H1 (cell line): Measurements from ENCODE around the gene BANF1. TPM values are rescaled to one million over a fixed set of nuclear protein-coding genes. Genes with fewer than 3 reads are reported as not detected.

ENCODE experiments used
- CTCF ChIA-PET: fragments of 300-600 bp; sonication (Branson Sonifier 250); formaldehyde crosslinking; loops from one replicate; lab custom pipeline; 2021; ENCODE audit not compliant: partially characterized antibody; lab: Charles Lee
- POLR2A ChIA-PET: fragments of 300-600 bp; sonication (Branson Sonifier 250); formaldehyde crosslinking; loops from one replicate; lab custom pipeline; 2021; ENCODE audit warnings: inconsistent platforms; ENCODE audit not compliant: partially characterized antibody; lab: Charles Lee
- DNase-seq, 2 experiments: peaks; one replicate each; pipeline versions ENCODE4 v3.0.0 to v3.0.0-alpha.2; 2010 to 2022; ENCODE audit warnings: low spot score in 2 of 2, low read depth in 1 of 2, mixed read lengths in 1 of 2
- FAIRE-seq: peaks from 2 replicates; lab custom pipeline; 2011; peaks lifted over from hg19 to GRCh38; lab: Jason Lieb, UNC
- H2AFZ ChIP-seq: 2 replicates; pipeline ENCODE4 v1.8.1; 2012; ENCODE audit warnings: low read length, inconsistent platforms
- H2AK5ac ChIP-seq: 2 replicates; pipeline ENCODE4 v1.6.1; 2013; ENCODE audit warnings: low read depth, low read length
- H2BK120ac ChIP-seq: replicated peaks from 2 replicates; pipeline ENCODE3; 2013; ENCODE audit warnings: low read depth, low read length, inconsistent platforms
- H2BK12ac ChIP-seq: 2 replicates; pipeline ENCODE4 v1.6.1; 2013; ENCODE audit warnings: low read depth, low read length
- H2BK15ac ChIP-seq: 2 replicates; pipeline ENCODE4 v1.6.1; 2013; ENCODE audit warnings: low read length
- H2BK20ac ChIP-seq: 2 replicates; pipeline ENCODE4 v1.6.1; 2013; ENCODE audit warnings: low read length
- H2BK5ac ChIP-seq: 2 replicates; pipeline ENCODE4 v1.6.1; 2013; ENCODE audit warnings: low read depth, low read length
- H3K14ac ChIP-seq: 2 replicates; pipeline ENCODE4 v1.6.1; 2013; ENCODE audit warnings: inconsistent platforms; ENCODE audit not compliant: insufficient read length
- H3K18ac ChIP-seq: 2 replicates; pipeline ENCODE4 v1.6.1; 2013; ENCODE audit warnings: low read length; ENCODE audit errors: extremely low read depth
- H3K23ac ChIP-seq: 2 replicates; pipeline ENCODE4 v1.6.1; 2013; ENCODE audit warnings: inconsistent platforms; ENCODE audit not compliant: insufficient read length
- H3K23me2 ChIP-seq: 2 replicates; pipeline ENCODE4 v1.6.1; 2013; ENCODE audit warnings: low read depth, low read length
- H3K27ac ChIP-seq: 2 replicates; pipeline ENCODE4 v1.6.1; 2011; ENCODE audit warnings: low read depth, low read length, inconsistent platforms
- H3K27me3 ChIP-seq, 4 experiments: replicated peaks in 1 of 4; 1 replicate in 1 of 4; 2 replicates in 3 of 4; pipeline versions ENCODE4 v1.6.1 to v1.8.1; 2011 to 2013; ENCODE audit warnings: low read length in 3 of 4, mild to moderate bottlenecking in 3 of 4, inconsistent platforms in 2 of 4, mixed read lengths in 2 of 4, moderate library complexity in 1 of 4; ENCODE audit not compliant: control insufficient read depth in 3 of 4, insufficient read depth in 3 of 4; ENCODE audit errors: extremely low read depth in 1 of 4
- H3K36me3 ChIP-seq, 4 experiments: 2 replicates each; pipeline versions ENCODE4 v1.6.1 to v1.8.1; 2011 to 2013; ENCODE audit warnings: mild to moderate bottlenecking in 4 of 4, low read length in 3 of 4, moderate library complexity in 2 of 4, control low read depth in 1 of 4, inconsistent platforms in 1 of 4; ENCODE audit not compliant: insufficient read depth in 4 of 4, control insufficient read depth in 2 of 4
- H3K4ac ChIP-seq: replicated peaks from 2 replicates; pipeline ENCODE3; 2013; ENCODE audit warnings: low read length, low read depth, mixed read lengths, inconsistent platforms; ENCODE audit not compliant: insufficient read length
- H3K4me1 ChIP-seq, 4 experiments: replicated peaks in 1 of 4; 1 replicate in 1 of 4; 2 replicates in 3 of 4; pipeline versions ENCODE4 v1.6.1 to v1.8.1; 2011 to 2013; ENCODE audit warnings: low read length in 3 of 4, inconsistent platforms in 2 of 4, mixed read lengths in 1 of 4; ENCODE audit not compliant: insufficient read depth in 4 of 4, control insufficient read depth in 3 of 4
- H3K4me2 ChIP-seq, 2 experiments: 2 replicates each; pipeline versions ENCODE4 v1.6.1 to v1.8.1; 2011 to 2013; ENCODE audit warnings: low read depth in 2 of 2, low read length in 2 of 2, control low read depth in 1 of 2, inconsistent platforms in 1 of 2, mild to moderate bottlenecking in 1 of 2; ENCODE audit not compliant: insufficient read depth in 1 of 2
- H3K4me3 ChIP-seq, 4 experiments: fragments of 200-600, 300-600 bp in 1 of 4; sonication (generic), shearing (Covaris generic), sonication (Bioruptor Twin) in 1 of 4; 2 replicates each; pipeline versions ENCODE4 v1.5.1 to v1.8.1; 2011 to 2016; ENCODE audit warnings: low read length in 4 of 4, low read depth in 3 of 4, control low read depth in 2 of 4, inconsistent platforms in 2 of 4, mild to moderate bottlenecking in 2 of 4, mixed read lengths in 1 of 4, moderate library complexity in 1 of 4; ENCODE audit not compliant: insufficient read depth in 2 of 4; ENCODE audit errors: extremely low read depth in 1 of 4
- H3K56ac ChIP-seq: replicated peaks from 2 replicates; pipeline ENCODE3; 2013; ENCODE audit warnings: low read depth, mild to moderate bottlenecking, mixed read lengths, low read length, inconsistent platforms; ENCODE audit not compliant: insufficient read length
- H3K79me1 ChIP-seq: 2 replicates; pipeline ENCODE4 v1.6.1; 2013; ENCODE audit warnings: low read depth, low read length, control low read depth
- H3K79me2 ChIP-seq, 2 experiments: 2 replicates each; pipeline versions ENCODE4 v1.6.1 to v1.8.1; 2012 to 2013; ENCODE audit warnings: low read length in 2 of 2, mild to moderate bottlenecking in 2 of 2, inconsistent platforms in 1 of 2; ENCODE audit not compliant: insufficient read depth in 2 of 2, control insufficient read depth in 1 of 2
- H3K9ac ChIP-seq, 4 experiments: replicated peaks in 1 of 4; 1 replicate in 1 of 4; 2 replicates in 3 of 4; pipeline versions ENCODE4 v1.6.1 to v1.8.1; 2011 to 2013; ENCODE audit warnings: low read depth in 3 of 4, low read length in 3 of 4, control low read depth in 2 of 4, mild to moderate bottlenecking in 2 of 4, moderate library complexity in 2 of 4, inconsistent platforms in 1 of 4; ENCODE audit errors: extremely low read depth in 1 of 4
- H3K9me3 ChIP-seq, 2 experiments: 2 replicates each; pipeline versions ENCODE4 v1.6.1 to v1.8.1; 2012 to 2013; ENCODE audit warnings: mild to moderate bottlenecking in 2 of 2, moderate library complexity in 2 of 2, control low read depth in 1 of 2, inconsistent platforms in 1 of 2, low read depth in 1 of 2, low read length in 1 of 2, mixed read lengths in 1 of 2; ENCODE audit not compliant: insufficient read depth in 2 of 2
- H4K20me1 ChIP-seq, 2 experiments: replicated peaks in 1 of 2; 2 replicates each; pipeline versions ENCODE3 to v1.8.1; 2011 to 2013; ENCODE audit warnings: inconsistent platforms in 2 of 2, low read length in 2 of 2, mild to moderate bottlenecking in 1 of 2; ENCODE audit not compliant: insufficient read depth in 2 of 2, control insufficient read depth in 1 of 2
- H4K5ac ChIP-seq: 2 replicates; pipeline ENCODE4 v1.6.1; 2013; ENCODE audit warnings: low read length, low read depth, mixed read lengths, inconsistent platforms; ENCODE audit not compliant: insufficient read length
- H4K8ac ChIP-seq: 2 replicates; pipeline ENCODE4 v1.8.0; 2013; ENCODE audit warnings: mild to moderate bottlenecking, moderate library complexity, low read length, inconsistent platforms; ENCODE audit not compliant: insufficient read depth; ENCODE audit errors: extremely low read depth
- H4K91ac ChIP-seq: replicated peaks from 2 replicates; pipeline ENCODE3; 2013; ENCODE audit warnings: low read length, mixed read lengths, inconsistent platforms; ENCODE audit not compliant: insufficient read length
- SP1 ChIP-seq: IDR thresholded peaks from 2 replicates; pipeline ENCODE4 v1.6.1; 2011; ENCODE audit warnings: low read depth, low read length
- WGBS, 2 experiments: shearing (Covaris generic) in 1 of 2; methylation state at CpG; one replicate each; pipeline versions ENCODE4 v1.1.6 to v1.1.7; 2013 to 2015; ENCODE audit warnings: low lambda C conversion rate in 2 of 2, mixed read lengths in 2 of 2, inconsistent platforms in 1 of 2, low coverage in 1 of 2, missing lambda C conversion rate in 1 of 2; ENCODE audit not compliant: insufficient replicate concordance in 2 of 2, insufficient coverage in 1 of 2, insufficient read length in 1 of 2; ENCODE audit errors: extremely low coverage in 1 of 2, missing lambda C conversion rate in 1 of 2; 5-methylcytosine and 5-hydroxymethylcytosine counted together
- polyA plus RNA-seq, 7 experiments: library from polyadenylated mRNA; depleted of rRNA in 3 of 7; stranded (reverse) in 5 of 7; unstranded in 2 of 7; fragments of >200 nt in 5 of 7; fragments of 200-250 nt in 2 of 7; gene quantifications; 1 replicate in 5 of 7; 2 replicates in 1 of 7; 4 replicates in 1 of 7; pipeline versions ENCODE4 v1.2.1 to v1.2.3, GENCODE V29; 2011 to 2013; ENCODE audit warnings: missing spikeins in 2 of 7, mixed read lengths in 2 of 7
- total RNA-seq: library from RNA; stranded (reverse); fragmentation: NEBNext Ultra II Directional; extraction: Animal tissue kit (Norgen Biotek cat#: 25700); gene quantifications from 2 replicates; pipeline ENCODE4 v1.2.1, GENCODE V29; 2021
- TF ChIP-seq, protein P1 (sequence below): IDR thresholded peaks from 2 replicates; pipeline ENCODE4 v1.6.1; 2012; ENCODE audit warnings: low read length, inconsistent platforms

Gene BANF1
- total and polyA plus RNA-seq, 2 of the 8 experiments (the other 6 are each of a cell fraction or from before 2014, with no cell fraction given) = 330 to 467 TPM

DNA sequence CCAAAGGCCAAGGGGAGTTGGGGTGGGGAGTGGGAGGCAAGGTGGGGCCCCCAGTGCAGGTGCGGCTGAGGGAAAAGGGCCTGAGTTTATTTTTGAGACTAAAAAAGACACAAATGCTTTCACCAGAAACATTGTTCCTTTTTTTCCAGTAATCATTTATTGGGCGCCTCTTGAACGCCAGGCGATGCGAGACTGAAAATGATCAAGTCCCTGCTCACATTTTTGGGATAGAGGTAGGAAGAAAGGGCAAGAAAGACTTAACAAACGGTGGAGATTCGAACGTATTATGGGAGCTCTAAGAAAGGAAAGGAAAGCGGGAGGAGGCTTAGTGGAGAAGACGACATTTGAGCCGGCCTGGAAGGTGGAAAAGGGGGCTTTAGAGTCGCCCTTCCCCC is 49.1 kb downstream of the BANF1 start:
- Histone ChIP-seq H4K8ac (peak overlapping the region; percentile 94; the same call in 1 of the 2 replicates), H2BK20ac (no peak overlapping the region), H3K9me3 (no peaks in the 10 kb centered on the region), H2BK12ac (peak overlapping the region; percentile 93), H2BK120ac (no peak overlapping the region), H3K14ac (peak overlapping the region; percentile 27), H3K4ac (peak overlapping the region; percentile 71), H3K23me2 (peaks cover 14% of the 10 kb centered on the region; the same call in 1 of the 2 replicates), H3K56ac (peak overlapping the region; percentile 91), H2BK5ac (peak overlapping the region; percentile 54), H3K4me1 (peaks cover 0 to 24% (median 19%) of the 10 kb centered on the region in 4 experiments; a peak in 6 of 7 replicates), H2BK15ac (peak overlapping the region; percentile 66; the same call in 1 of the 2 replicates), H2AFZ (no peak overlapping the region), H3K4me3 (peak overlapping the region; percentile 97 to 99 (median 98)), H3K27me3 (no peaks in the 10 kb centered on the region), H3K4me2 (peak overlapping the region; percentile 72 to 99), H3K79me1 (peaks cover 19% of the 10 kb centered on the region), H3K36me3 (peaks cover 8 to 22% (median 14%) of the 10 kb centered on the region in 4 experiments), H3K79me2 (peaks cover 10 to 36% of the 10 kb centered on the region in 2 experiments), H4K20me1 (peaks cover 0 to 7% of the 10 kb centered on the region in 2 experiments), H2AK5ac (no peak overlapping the region; the same call in 1 of the 2 replicates), H4K5ac (peak overlapping the region; percentile 88), H3K18ac (peak overlapping the region; percentile 68), H3K9ac (peak overlapping the region in 3 of 4 experiments; percentile 74 to 93 (median 91); a peak in 6 of 7 replicates), H3K27ac (peak overlapping the region; percentile 85), H3K23ac (no peak overlapping the region), H4K91ac (peak overlapping the region; percentile 61)
- CTCF ChIA-PET = interaction anchor here (0.8 to 12.0 kb wide), 5 partner anchors 10 to 398 kb away, joined by 3 to 144 read pairs (median 3); no protein-coding TSS in a partner anchor
- POLR2A ChIA-PET = interaction anchor here (0.8 to 13.4 kb wide), 13 partner anchors 9 to 207 kb away, joined by 3 to 150 read pairs (median 5); partner anchors contain the start of genes BANF1, CCDC85B, EIF1AD and FIBP
- FAIRE-seq (no peak), DNase-seq (no peak)
- WGBS, 2 experiments = 23% methylated on average over 12 of the region's 12 CpGs; no CpG with 5 or more reads in 1 of the 2 experiments
- TF ChIP-seq SP1 = no peak
- TF ChIP-seq, protein P1, sequence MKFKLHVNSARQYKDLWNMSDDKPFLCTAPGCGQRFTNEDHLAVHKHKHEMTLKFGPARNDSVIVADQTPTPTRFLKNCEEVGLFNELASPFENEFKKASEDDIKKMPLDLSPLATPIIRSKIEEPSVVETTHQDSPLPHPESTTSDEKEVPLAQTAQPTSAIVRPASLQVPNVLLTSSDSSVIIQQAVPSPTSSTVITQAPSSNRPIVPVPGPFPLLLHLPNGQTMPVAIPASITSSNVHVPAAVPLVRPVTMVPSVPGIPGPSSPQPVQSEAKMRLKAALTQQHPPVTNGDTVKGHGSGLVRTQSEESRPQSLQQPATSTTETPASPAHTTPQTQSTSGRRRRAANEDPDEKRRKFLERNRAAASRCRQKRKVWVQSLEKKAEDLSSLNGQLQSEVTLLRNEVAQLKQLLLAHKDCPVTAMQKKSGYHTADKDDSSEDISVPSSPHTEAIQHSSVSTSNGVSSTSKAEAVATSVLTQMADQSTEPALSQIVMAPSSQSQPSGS = 0 out of 2 replicates have a peak, but pooled peaks have one; percentile 3
